ENCODE data around the gene CALR.
"Not testable (repeated sequence)": the region's sequence is repeated elsewhere in the genome, so short reads cannot be mapped to it uniquely, and the experiment has no call there.

CALR gene

DNA sequence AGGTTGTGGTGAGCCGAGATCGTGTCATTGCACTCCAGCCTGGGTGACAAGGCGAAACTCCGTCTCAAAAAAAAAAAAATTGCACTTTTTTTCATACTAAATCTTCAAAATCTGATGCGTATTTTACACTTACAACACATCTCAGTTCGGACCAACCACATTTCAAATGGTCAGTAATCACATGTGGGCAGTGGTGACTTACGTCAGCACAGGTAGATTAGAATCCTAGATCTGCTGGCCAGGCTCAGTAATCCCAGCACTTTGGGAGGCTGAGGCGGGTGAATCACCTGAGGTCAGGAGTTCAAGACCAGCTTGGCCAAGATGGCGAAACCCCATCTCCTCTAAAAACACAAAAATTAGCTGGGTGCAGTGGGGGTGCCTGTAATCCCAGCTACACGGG is 3.3 kb upstream of the CALR start:
- DNase-seq, result no peak

DNA sequence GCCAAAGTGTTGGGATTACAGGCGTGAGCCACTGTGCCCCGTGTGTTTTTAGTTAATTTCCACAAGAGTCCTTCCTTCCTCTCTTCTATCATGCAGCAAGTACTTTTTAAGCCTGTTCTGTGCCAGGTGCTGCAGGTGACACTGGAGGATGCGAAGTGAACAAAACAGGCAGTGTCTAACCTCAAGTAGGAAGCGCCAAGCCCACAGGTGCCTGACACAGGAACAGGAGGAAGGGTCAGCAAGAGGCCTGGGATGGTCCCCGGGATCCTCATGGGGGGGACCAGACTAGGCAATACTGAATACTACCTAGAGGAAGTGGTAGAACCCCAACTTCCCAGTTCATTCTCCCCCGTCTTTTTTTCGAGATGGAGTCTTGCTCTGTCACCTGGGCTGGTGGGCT is 1.8 kb upstream of the CALR start:
- DNase-seq, result no peak

DNA sequence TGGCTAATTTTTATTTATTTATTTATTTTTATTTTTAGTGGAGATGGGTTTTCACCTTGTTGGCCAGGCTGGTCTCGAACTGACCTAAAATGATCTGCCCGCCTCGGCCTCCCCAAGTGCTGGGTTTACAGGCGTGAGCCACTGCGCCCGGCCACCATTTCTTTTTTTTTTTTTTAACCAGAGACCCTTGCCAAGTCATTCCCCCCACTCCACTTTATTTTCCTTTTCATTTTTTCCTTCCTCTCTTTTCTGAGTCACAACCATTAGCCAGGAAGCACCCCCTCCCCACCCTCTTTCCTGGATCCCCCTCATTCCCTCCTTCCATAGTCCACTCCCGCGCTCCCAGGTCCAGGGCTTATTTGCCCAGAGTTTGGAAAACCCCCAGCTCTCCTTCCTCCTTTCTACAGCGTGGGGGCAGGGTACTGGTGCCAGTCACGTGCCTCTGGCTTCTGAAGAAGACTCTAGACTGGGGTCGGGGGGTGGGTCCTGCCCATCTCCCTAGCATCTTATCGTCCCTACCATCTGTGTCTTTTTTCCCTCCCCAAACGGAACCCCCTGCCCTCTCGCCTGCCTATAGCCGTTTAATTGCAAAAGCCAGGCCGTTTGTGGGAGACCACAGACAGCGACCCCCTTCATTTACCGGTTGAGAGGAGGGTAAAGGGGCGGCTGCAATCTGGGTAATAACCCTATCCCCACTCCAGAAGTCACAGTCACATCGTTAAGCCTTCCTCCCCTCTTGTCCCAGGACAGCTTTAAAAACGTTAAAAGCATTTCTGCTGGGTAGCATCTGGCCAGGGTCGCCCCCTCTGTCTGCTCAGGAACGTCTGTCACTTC is 1.1 kb upstream of the CALR start:
- DNase-seq, result peak; percentile 62

DNA sequence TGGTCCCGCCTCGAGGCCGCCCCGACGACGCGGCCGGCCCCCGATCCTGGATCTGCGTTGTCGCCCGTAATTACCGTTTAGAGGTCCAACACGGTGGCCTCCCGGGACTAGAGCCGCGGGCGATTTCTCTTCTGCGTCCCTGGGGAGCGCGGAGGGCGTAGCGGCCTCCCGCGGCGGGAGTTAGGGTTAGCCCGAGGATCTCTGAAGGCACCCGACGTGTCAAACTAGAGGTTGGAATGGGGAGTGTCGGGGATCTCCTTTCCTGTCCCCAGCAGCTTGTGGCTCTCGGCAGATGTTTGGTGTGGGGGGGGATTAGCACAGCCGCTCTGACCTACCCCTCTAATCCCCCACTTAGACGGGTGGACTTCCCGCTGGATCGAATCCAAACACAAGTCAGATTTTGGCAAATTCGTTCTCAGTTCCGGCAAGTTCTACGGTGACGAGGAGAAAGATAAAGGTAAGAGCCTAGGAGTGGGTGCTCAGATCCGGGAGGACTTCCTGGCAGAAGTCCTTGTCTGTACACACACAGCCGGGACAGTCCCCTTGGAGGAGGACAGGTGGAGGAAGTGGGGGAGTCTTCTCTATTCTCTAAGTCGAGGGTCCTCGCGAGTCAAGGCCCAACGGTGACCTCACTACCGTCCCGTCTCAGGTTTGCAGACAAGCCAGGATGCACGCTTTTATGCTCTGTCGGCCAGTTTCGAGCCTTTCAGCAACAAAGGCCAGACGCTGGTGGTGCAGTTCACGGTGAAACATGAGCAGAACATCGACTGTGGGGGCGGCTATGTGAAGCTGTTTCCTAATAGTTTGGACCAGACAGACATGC is 581 bp downstream of the CALR start:
- DNase-seq, result peak; percentile 73

DNA sequence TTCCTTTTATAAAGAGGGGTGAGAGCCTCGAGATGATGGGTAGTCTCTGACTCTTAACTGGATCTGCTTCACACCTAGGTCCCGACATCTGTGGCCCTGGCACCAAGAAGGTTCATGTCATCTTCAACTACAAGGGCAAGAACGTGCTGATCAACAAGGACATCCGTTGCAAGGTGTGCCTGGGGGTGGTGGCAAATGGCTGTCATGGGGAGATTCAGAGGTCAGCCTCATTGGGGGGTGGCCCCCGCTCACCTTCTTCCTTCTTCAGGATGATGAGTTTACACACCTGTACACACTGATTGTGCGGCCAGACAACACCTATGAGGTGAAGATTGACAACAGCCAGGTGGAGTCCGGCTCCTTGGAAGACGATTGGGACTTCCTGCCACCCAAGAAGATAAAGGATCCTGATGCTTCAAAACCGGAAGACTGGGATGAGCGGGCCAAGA is 1.6 kb downstream of the CALR start:
- DNase-seq, result no peak

DNA sequence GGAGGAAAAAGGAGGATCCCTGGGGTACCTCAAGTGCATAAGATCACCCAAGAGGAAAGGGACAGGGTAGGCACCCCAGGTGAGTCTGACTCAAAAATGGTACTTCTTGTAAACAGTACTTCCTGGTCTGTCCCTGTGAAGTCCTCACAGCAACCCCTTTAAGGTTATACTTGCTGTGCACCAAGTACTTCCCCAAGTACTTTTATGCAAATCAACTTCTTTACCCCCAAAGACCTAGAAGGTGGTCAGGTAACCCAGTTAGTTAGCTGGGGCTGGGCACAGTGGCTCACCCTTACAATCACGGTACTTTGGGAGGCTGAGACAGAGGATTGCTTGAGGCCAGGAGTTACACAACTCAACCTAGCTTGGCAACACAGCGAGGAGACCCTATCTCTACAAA is 2.5 kb downstream of the CALR start:
- DNase-seq, result no peak

DNA sequence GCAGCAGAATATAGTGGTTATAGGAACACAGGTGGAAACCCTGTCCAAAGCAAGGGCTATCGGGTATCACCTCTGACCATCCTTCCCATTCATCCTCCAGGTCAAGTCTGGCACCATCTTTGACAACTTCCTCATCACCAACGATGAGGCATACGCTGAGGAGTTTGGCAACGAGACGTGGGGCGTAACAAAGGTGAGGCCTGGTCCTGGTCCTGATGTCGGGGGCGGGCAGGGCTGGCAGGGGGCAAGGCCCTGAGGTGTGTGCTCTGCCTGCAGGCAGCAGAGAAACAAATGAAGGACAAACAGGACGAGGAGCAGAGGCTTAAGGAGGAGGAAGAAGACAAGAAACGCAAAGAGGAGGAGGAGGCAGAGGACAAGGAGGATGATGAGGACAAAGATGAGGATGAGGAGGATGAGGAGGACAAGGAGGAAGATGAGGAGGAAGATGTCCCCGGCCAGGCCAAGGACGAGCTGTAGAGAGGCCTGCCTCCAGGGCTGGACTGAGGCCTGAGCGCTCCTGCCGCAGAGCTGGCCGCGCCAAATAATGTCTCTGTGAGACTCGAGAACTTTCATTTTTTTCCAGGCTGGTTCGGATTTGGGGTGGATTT is 5.1 kb downstream of the CALR start:
- no peak for DNase-seq

DNA sequence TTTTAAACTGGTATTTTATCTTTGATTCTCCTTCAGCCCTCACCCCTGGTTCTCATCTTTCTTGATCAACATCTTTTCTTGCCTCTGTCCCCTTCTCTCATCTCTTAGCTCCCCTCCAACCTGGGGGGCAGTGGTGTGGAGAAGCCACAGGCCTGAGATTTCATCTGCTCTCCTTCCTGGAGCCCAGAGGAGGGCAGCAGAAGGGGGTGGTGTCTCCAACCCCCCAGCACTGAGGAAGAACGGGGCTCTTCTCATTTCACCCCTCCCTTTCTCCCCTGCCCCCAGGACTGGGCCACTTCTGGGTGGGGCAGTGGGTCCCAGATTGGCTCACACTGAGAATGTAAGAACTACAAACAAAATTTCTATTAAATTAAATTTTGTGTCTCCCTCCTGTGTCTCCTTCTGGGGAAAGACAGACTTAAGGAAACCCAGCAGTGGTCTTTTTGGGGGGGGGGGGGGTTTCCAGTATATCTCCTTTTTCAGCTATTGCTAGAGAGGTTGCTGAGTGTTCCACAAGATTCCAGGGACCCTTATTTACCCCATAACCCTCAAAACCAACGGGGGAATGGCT is 5.8 kb downstream of the CALR start:
- no peak for DNase-seq

DNA sequence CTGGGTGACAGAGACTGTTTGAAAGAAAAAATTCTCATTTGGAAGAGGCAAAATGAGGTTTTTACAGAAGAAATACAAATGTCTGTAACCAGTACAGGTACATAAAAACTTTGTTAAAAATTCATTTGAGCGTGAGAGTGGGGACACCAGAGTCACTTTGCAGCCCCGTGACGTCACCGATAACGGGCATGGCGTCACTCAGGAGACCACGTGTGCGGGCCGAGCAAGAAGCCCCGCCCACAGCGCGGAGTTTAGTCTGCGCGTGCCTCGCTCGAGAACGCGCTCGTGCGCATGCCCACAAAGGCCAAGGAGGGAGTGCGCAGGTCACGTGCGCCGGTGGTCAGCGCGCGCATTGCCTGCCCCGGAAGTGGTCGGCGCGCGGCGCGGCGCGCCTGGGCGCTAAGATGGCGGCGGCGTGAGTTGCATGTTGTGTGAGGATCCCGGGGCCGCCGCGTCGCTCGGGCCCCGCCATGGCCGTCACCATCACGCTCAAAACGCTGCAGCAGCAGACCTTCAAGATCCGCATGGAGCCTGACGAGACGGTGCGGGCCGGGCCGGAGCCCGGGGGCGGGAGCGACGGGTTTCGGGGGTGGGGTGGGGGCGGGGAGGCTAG is 7.2 kb downstream of the CALR start, which contains the start of gene RAD23A:
TSS of gene RAD23A (plus strand) at position 384 of the 613 bp plus-strand sequence. CDS start at position 471, 87 bp downstream.
- peak; percentile 99 for DNase-seq

DNA sequence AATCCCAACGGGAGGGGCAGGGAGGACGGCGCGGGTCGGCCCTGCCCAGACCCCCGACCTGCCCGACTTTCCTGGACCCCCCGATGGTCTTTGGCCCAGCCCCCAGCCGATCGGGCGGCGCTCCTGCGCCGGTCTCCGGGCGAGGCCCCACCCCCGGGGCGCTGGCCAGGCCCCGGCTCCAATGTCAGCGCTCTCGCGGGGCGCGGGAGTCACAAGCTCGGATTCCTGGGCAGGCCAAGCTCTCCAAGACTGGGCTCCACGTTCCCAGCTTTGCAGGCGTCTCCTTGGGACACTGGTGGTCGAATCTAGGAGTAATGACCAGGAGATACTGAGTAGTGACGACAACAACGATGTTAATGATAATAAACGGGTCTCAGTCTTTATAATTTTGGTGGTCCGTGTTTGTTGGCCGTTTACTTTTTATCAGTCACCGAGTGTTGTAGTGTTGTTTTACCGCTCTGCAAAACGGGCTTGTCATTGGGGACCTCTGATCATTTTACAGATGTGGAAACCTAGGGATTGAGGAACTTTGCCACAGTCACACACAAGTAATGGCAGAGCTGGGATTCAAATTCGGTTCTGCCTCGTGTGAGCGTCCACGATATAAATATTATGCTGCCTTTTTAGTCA is 7.8 kb downstream of the CALR start:
- DNase-seq, result peak; percentile 82

DNA sequence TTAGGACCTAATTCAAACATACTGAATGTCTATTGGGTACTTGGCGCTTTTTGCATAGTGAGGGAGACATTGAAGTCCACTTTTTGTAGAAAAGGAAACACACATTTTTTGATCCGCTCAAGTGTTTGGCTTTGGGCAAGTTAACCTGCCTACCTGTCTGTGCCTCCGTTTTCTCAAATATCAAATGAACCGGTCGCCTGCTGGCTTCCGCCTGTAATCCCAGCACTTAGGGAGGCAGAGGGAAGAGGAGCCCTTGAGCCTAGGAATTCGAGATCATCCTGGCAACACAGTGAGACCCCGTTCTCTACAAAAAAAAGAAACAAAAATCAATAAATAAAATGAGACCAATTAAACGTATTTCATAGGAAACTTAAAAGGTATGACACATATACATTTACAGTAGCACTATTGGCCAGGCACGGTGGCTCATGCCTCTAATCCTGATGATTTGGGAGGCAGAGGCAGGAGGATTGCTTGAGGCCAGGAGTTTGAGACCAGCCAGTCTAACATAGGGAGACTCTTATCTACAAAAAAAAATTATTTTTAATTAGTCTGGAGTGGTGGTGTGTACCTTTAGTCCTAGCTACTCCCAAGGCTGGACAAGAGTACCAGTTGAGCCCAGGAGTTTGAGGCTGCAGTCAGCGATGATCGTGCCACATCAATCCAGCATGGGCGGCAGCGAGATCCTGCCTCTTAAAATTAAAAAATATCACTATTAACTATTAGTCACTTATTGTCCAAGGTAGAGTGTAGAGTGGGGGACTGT is 8.5 kb downstream of the CALR start:
- no peak for DNase-seq

DNA sequence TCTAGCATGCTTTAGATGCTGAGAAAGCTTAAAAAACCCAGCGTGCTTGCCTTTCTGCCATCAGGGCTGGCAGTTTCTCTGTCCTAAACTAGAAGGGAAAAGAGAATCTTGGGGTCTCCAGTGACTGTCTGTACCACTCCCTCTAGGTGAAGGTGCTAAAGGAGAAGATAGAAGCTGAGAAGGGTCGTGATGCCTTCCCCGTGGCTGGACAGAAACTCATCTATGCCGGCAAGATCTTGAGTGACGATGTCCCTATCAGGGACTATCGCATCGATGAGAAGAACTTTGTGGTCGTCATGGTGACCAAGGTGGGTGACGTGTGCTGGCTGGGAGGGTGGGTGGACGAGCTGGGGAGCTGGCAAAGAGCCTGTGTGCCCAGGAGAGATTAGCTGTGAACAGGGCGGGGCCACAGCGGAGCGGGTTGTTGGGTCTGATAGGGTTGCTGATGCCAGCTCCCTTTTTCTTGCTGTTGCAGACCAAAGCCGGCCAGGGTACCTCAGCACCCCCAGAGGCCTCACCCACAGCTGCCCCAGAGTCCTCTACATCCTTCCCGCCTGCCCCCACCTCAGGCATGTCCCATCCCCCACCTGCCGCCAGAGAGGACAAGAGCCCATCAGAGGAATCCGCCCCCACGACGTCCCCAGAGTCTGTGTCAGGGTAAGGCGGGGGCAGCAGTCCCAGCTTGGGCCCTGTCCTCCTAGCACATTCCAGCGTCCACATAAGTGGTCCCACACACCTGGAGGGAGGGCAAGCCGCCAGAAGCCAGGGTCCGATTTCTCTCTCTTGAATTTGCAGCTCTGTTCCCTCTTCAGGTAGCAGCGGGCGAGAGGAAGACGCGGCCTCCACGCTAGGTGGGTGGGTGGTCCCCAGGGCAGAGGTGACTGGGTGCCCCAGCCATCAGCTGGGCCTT is 9.5 kb downstream of the CALR start:
- DNase-seq, result no peak

DNA sequence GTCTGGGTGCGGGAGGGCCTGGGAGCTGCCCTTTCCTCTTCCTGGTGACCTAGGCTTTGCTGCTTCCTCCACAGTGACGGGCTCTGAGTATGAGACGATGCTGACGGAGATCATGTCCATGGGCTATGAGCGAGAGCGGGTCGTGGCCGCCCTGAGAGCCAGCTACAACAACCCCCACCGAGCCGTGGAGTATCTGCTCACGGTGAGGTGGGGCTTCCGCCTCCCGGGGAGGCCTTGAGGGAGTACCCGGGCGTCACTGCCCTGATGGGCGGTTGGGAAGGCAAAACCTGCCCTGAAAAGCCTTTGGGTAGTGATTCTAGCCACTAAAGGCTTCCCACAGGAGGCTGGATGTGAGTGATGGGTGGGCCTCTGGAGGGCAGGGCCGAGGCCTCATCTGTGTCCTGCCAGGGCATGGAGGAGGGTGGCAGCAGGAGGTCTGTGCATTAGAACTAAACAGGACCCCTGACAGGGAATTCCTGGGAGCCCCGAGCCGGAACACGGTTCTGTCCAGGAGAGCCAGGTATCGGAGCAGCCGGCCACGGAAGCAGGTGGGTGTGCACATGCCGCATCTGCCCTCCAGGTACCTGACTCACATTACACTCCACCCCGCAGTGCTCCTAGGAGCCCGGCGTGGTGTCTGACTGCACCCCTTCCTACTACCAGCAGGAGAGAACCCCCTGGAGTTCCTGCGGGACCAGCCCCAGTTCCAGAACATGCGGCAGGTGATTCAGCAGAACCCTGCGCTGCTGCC is 10.4 kb downstream of the CALR start:
- DNase-seq, result no peak

DNA sequence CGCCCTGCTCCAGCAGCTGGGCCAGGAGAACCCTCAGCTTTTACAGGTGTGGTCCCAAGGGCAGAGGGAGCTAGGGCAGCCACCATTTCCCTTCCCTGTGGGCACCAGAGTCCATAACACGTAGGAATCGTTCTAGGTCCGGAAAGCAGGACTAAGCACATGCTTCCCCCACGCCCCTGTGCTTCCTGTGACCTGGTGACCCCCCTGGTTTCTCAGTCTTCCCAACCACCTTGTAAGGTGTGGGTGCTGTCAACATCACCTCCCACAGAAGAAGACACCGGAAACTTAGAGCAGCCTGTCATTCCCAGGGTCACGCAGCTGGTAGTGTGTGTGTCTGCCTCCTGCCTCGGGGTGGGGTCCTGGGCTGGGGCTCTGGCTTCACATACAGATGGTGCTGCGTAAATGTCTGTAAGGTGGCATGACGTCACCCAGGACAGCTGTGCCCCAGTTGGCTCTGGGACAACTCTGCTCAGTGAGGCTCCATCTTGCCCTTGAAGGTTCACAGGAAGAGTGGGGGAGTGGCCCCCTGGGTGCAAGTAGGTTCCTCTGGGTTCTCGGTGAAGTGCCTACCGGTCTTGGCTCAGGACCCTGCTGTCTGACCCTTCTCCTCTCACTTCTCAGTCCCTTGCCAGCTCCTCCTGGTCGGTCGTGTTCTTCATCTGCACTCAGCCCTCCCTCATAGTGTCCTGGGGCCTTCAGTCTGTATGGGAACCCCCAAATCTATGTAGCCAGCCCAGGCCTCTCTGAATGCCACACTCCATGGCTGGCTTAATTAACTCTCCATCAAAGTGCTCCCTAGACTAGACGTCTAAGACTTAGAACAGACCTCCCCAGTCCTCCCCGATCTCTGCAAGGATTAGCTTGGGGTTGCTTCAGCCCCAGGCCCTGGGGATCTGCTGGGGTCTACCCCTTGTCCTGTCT is 11.2 kb downstream of the CALR start:
- DNase-seq, result no peak

DNA sequence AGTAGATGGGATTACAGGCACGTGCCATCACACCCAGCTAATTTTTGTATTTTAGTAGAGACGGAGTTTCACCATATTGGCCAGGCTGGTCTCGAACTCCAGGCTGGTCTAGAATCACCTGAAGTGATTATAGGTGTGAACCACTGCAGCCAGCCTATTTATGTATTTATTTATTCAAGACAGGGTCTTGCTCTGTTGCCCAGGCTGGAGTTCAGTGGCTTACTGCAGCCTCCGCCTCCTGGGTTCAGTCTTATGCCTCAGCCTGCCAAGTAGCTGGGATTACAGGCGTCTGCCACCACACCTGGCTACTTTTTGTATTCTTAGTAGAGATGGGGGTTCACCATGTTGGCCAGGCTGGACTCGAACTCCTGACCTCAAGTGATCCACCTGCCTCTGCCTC is 13.6 kb downstream of the CALR start:
- not testable (repeated sequence) for DNase-seq

DNA sequence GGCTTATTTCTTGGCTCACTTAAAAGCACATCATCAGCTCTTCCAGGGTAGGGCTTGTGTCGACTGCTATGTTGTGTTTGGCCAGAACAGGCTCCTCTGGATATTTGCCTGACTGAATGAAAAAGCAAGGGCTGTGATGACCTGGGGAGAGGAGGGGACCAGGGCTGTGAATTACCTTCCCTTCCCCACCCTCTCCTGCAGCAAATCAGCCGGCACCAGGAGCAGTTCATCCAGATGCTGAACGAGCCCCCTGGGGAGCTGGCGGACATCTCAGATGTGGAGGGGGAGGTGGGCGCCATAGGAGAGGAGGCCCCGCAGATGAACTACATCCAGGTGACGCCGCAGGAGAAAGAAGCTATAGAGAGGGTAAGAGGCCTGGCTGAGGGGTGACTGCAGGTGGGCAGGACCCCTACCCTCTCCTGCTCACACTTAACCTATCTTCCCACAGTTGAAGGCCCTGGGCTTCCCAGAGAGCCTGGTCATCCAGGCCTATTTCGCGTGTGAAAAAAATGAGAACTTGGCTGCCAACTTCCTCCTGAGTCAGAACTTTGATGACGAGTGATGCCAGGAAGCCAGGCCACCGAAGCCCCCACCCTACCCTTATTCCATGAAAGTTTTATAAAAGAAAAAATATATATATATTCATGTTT is 14.2 kb downstream of the CALR start:
- DNase-seq, result no peak

DNA sequence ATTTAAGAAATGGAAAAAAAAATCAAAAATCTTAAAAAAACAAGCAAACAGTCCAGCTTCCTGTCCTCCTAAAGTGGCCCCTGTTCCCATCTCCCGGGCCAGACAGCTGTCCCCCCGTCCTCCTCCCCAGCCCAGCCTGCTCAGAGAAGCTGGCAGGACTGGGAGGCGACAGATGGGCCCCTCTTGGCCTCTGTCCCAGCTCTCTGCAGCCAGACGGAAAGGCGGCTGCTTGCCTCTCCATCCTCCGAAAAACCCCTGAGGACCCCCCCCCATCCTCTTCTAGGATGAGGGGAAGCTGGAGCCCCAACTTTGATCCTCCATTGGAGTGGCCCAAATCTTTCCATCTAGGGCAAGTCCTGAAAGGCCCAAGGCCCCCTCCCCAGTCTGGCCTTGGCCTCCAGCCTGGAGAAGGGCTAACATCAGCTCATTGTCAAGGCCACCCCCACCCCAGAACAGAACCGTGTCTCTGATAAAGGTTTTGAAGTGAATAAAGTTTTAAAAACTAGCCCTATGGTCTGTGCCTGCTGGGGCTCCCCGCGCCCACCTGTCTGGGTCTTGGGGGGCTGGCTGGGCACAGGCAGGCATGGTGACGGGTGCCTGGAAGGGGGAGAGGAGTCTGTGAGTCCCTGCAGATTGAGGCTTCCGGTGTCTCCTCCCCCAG is 14.9 kb downstream of the CALR start:
- DNase-seq, result no peak
